Renal pelvis (tissue), 4 donors: ENCODE measurements around the gene RCN1. TPM values are rescaled to one million over a fixed set of nuclear protein-coding genes. Genes with fewer than 3 reads are reported as not detected.
"Not testable (repeated sequence)": the region's sequence is repeated elsewhere in the genome, so short reads cannot be mapped to it uniquely, and the experiment has no call there.

Source experiments
- DNase-seq: peaks from one replicate; pipeline ENCODE4 v3.0.0-alpha.2; 2013
- polyA plus RNA-seq, 3 donors: library from polyadenylated mRNA; unstranded; fragments of 120-200 nt; gene quantifications; one replicate each; pipeline ENCODE4 v1.2.1, GENCODE V29; 2013; ENCODE audit not compliant: insufficient read length in 3 of 3

The RCN1 gene
- polyA plus RNA-seq, 3 donors, result 179 to 190 (median 181) TPM

GRCh38 chr11:32105871-32106560 is 15.1 kb downstream of the RCN1 start:
- no peak for DNase-seq

GRCh38 chr11:32107647-32108046 is 16.8 kb downstream of the RCN1 start:
- DNase-seq, result no peak

- DNase-seq, result no peak
These were observed 17.7 kb downstream of the RCN1 start for GRCh38 chr11:32108576-32108975.

- no peak for DNase-seq
These were observed 18.3 kb downstream of the RCN1 start for GRCh38 chr11:32109138-32109537.

- DNase-seq, result no peak
These were observed 18.7 kb downstream of the RCN1 start for GRCh38 chr11:32109592-32109991.

GRCh38 chr11:32110795-32111194 is 19.9 kb downstream of the RCN1 start:
- no peak for DNase-seq

GRCh38 chr11:32113200-32113919 is 22.5 kb downstream of the RCN1 start:
- DNase-seq, result no peak

- no peak for DNase-seq
These were observed 23.0 kb downstream of the RCN1 start for GRCh38 chr11:32113920-32114203.

GRCh38 chr11:32115446-32115845 is 24.6 kb downstream of the RCN1 start:
- no peak for DNase-seq

- DNase-seq, result no peak
These were observed 25.8 kb downstream of the RCN1 start for GRCh38 chr11:32116668-32117067.

GRCh38 chr11:32118025-32118974 is 27.4 kb downstream of the RCN1 start:
- DNase-seq, result no peak

- not testable (repeated sequence) for DNase-seq
These were observed 28.3 kb downstream of the RCN1 start for GRCh38 chr11:32119139-32119538.

- DNase-seq, result no peak
These were observed 30.1 kb downstream of the RCN1 start for GRCh38 chr11:32121012-32121411.

GRCh38 chr11:32122200-32122599 is 31.3 kb downstream of the RCN1 start:
- DNase-seq, result no peak

- DNase-seq, result no peak
These were observed 40.4 kb downstream of the RCN1 start for GRCh38 chr11:32131321-32131720.

GRCh38 chr11:32136657-32137056 is 45.8 kb downstream of the RCN1 start:
- no peak for DNase-seq

GRCh38 chr11:32137263-32137662 is 46.4 kb downstream of the RCN1 start:
- no peak for DNase-seq

GRCh38 chr11:32137869-32138268 is 47.0 kb downstream of the RCN1 start:
- no peak for DNase-seq

- DNase-seq, result no peak
These were observed 48.0 kb downstream of the RCN1 start for GRCh38 chr11:32138902-32139301.

GRCh38 chr11:32139896-32140520 is 49.1 kb downstream of the RCN1 start:
- no peak for DNase-seq

GRCh38 chr11:32141745-32142546 is 51.1 kb downstream of the RCN1 start:
- no peak for DNase-seq
